Activated naive CD4-positive, alpha-beta T cell treated with anti-CD3 and anti-CD28 coated beads, Interleukin-2, amount 50 U/mL, for 24 hours (primary cell): ENCODE measurements around the gene VTA1.
"Not testable (repeated sequence)": the region's sequence is repeated elsewhere in the genome, so short reads cannot be mapped to it uniquely, and the experiment has no call there.

ENCODE experiments used
- H3K27ac Mint-ChIP-seq: one replicate; pipeline ENCODE4 v1.8.0; 2021; ENCODE audit warnings: mild to moderate bottlenecking, mixed read lengths
- H3K27me3 Mint-ChIP-seq: one replicate; pipeline ENCODE4 v1.8.0; 2021; ENCODE audit warnings: mixed read lengths
- H3K36me3 Mint-ChIP-seq: one replicate; pipeline ENCODE4 v1.8.0; 2021; ENCODE audit warnings: mixed read lengths
- H3K4me1 Mint-ChIP-seq: one replicate; pipeline ENCODE4 v1.8.0; 2021; ENCODE audit warnings: mixed read lengths
- H3K4me3 Mint-ChIP-seq: one replicate; pipeline ENCODE4 v1.8.0; 2021; ENCODE audit warnings: mild to moderate bottlenecking, mixed read lengths
- H3K9me3 Mint-ChIP-seq: one replicate; pipeline ENCODE4 v1.8.0; 2021; ENCODE audit warnings: mixed read lengths

Gene VTA1

DNA sequence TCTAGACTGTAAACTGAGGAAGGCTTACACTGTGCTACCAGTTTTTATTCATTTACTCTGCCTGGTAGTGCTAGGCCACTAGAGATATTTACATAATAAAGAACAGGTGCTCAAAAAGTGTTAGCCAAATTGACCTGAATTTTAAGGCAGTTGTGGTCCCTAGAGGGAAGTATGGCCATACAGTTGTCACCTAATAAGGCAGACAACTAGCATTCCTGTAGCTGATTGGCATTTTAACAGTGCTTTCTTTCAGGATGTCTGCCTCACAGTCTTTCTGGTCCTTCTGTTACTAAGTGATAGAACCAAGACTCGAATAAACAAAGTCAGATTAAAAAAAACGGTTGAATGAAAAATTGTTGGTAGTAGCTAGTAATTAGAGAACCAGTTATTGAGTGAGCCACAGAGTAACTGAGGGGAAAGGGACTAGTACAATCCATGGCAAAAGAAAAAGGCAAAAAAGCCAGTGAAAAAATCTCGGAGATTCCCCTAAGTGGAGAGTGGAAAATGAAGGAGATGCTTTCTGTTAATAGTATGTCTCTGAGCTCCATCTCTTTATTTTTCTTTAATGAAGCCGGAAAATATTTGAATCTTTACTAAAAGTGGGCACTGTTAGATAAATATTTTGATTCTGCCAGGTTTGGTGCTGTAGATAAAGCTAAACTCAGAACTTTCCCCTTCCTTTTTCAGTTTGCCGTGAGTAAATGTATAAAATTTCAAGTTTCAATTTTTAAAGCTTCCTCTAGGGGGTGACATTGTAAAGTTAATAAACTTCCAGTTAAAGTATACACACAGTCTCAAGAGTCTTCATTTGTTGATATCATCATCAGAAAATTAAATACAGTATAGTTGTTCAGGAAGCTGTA is 9.1 kb downstream of the VTA1 start:
- peak overlapping the region; percentile 83 for H3K27ac Mint-ChIP-seq
- peak overlapping the region; percentile 26 for H3K4me3 Mint-ChIP-seq
- no peaks in the 10 kb centered on the region for H3K27me3 Mint-ChIP-seq
- H3K9me3 Mint-ChIP-seq, result no peaks in the 10 kb centered on the region
- peaks cover 8% of the 10 kb centered on the region for H3K36me3 Mint-ChIP-seq
- peaks cover 76% of the 10 kb centered on the region for H3K4me1 Mint-ChIP-seq

DNA sequence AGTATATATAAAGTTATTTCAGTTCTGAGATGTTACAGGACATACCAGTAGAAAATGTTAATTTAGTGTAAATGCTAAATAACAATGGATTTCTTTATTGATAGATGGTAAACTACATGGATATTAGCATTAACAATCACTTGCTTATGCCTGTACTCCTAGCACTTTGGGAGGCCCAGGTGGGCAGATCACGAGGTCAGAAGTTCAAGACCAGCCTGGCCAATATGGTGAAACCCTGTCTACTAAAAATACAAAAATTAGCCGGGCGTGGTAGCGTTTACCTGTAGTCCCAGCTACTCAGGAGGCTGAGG is 9.7 kb downstream of the VTA1 start:
- H3K4me3 Mint-ChIP-seq, H3K9me3 Mint-ChIP-seq, H3K27me3 Mint-ChIP-seq, H3K27ac Mint-ChIP-seq, H3K36me3 Mint-ChIP-seq: not testable (repeated sequence)
- H3K4me1 Mint-ChIP-seq, result peaks cover 73% of the 10 kb centered on the region

DNA sequence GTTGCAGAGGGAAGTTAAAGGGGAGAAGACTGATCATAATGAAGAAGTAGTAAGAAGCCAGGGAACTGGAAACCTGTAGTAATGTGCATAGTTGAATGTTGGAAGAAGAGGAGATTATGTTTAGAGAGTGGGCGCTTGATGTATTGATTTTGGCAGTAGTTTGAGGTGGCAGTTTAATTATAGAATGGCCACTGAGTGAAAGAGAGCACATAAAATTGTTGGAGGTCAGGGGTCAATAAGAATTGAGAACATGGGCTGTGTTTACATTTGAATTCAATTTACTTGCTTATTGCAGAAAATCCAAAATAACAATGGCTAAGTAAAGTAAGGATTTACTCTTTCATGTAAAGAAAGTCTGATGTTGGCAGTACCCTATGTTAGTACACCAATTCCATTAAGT is 15.7 kb downstream of the VTA1 start:
- Mint-ChIP-seq H3K4me3 (no peak overlapping the region), H3K36me3 (peaks cover 8% of the 10 kb centered on the region), H3K27me3 (no peaks in the 10 kb centered on the region), H3K4me1 (peaks cover 51% of the 10 kb centered on the region), H3K9me3 (no peaks in the 10 kb centered on the region), H3K27ac (no peak overlapping the region)

DNA sequence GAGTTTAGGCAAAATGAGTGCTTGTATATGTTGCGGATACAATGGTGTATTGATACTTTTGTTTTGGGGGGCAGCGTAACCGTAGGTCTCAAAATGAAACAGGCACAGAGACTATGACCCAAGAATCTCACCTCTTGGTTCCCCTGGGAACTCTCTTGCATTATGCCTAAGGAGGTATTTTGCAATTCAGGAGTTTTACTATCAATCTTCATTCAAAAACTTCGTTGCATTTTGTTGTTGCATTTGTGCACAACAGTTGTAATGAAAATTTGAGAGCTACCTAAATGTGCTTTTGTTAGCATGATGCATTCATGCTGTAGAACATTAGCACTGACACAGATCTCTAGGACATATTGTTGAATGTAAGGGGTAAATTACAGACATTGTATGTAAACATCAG is 18.2 kb downstream of the VTA1 start:
- Mint-ChIP-seq H3K4me3 (no peak overlapping the region), H3K27ac (no peak overlapping the region)

DNA sequence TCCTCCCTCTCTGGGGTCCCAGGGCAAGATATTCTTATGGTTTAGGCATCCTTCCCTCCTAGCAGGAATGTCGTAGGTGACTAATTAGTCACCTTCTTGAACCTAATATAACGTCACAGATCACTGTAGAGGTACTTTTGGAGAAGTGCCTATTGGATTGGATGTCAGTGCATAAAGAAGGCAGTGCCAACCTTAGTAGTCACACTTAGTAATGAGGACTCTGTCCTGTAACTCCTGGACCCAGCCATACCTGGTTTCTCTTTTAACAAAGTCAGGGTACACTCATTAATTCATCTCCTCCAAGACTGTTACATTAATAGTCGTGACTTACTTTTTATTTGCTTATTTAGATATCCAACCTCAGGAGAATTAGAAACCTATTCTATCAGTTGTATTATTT is 20.0 kb downstream of the VTA1 start:
- Mint-ChIP-seq H3K9me3 (no peaks in the 10 kb centered on the region), H3K27me3 (no peaks in the 10 kb centered on the region), H3K4me3 (no peak overlapping the region), H3K27ac (no peak overlapping the region), H3K36me3 (peaks cover 7% of the 10 kb centered on the region), H3K4me1 (peaks cover 29% of the 10 kb centered on the region)

More for the DNA sequence above, 18.2 kb downstream of the VTA1 start:
- Mint-ChIP-seq H3K9me3 (no peaks in the 10 kb centered on the region), H3K4me1 (peaks cover 42% of the 10 kb centered on the region), H3K36me3 (peaks cover 7% of the 10 kb centered on the region), H3K27me3 (no peaks in the 10 kb centered on the region)

DNA sequence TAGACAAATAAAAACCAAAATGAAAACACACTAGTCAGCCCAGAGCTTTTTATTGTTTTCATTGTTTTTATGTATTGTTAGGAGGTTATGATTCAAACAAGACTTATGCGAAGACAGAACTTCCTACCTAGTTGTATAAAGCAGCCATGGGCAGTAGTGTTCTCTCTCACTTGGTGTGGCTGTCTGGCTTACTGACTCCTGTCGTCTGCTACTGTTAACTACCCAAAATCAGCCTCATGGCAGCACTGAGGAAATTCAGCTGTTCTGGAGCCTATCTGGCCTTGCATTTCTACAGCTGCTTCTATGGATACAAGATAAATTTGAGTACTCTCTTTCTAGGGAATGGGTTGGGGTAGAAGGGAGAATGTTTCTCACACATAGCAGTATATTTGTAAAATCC is 20.4 kb downstream of the VTA1 start:
- peaks cover 25% of the 10 kb centered on the region for H3K4me1 Mint-ChIP-seq
- no peak overlapping the region for H3K4me3 Mint-ChIP-seq
- no peaks in the 10 kb centered on the region for H3K27me3 Mint-ChIP-seq
- H3K27ac Mint-ChIP-seq, result no peak overlapping the region
- no peaks in the 10 kb centered on the region for H3K9me3 Mint-ChIP-seq
- H3K36me3 Mint-ChIP-seq, result peaks cover 9% of the 10 kb centered on the region

DNA sequence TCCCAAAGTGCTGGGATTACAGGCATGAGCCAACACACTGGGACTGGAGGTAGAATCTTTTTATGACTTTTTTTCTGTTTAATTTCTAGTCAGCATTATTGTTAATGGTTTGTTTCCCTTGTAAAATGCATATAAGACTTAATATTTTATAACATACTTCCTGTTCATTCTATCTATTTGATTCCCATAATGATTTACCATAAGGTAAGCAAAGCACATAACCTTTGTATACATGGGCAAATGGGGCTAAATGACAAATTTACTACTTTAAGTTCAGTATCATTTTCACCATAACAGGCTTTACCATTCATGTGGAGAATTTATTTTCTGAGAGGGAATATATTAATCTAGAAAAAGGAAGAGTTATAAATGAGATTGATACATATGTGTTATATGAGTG is 24.3 kb downstream of the VTA1 start:
- H3K4me3 Mint-ChIP-seq, result no peak overlapping the region
- H3K9me3 Mint-ChIP-seq, result no peaks in the 10 kb centered on the region
- peaks cover 38% of the 10 kb centered on the region for H3K36me3 Mint-ChIP-seq
- no peak overlapping the region for H3K27ac Mint-ChIP-seq
- no peaks in the 10 kb centered on the region for H3K27me3 Mint-ChIP-seq
- peaks cover 11% of the 10 kb centered on the region for H3K4me1 Mint-ChIP-seq

DNA sequence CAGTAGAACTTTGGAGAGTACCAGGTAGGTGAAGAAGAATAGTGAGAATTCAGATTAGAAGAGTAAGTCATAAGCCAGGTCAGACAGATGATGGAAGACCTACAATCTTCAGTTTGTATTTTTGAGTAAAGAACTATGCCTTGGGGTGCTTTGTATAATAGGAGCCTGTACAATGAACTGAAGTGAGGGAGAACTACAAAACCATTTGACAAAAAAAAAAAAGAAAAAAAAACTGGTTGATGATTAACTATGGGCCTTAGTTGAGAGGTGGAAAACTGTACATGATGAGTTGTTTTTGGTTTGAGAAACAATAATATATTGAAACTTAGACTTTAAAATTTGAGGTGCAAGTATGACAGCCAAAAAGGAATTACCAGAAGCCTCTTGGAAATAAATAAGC is 25.7 kb downstream of the VTA1 start:
- Mint-ChIP-seq H3K27me3 (no peaks in the 10 kb centered on the region), H3K36me3 (peaks cover 45% of the 10 kb centered on the region), H3K4me1 (peaks cover 12% of the 10 kb centered on the region), H3K27ac (no peak overlapping the region), H3K9me3 (peaks cover 7% of the 10 kb centered on the region), H3K4me3 (no peak overlapping the region)

DNA sequence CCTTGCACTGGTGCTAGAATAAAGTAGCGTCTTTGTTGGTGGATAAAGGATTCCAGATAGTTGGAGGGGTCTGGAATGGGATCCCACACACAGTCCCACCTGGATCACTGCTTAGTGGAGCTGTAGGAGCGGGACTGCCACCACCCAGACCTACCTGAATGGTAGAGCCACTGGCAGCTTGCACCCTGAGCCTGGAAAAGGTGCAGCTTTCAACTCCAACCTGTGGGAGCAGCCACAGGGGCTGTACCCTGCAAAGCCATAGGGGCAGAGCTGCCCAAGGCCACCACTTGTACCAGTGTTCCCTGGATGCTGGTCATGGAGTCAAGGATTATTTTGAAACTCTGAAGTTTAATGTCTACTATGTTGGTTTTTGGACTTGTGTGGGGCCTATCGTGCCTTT is 26.9 kb downstream of the VTA1 start:
- Mint-ChIP-seq H3K9me3 (peaks cover 12% of the 10 kb centered on the region), H3K27ac (no peak overlapping the region), H3K36me3 (peaks cover 50% of the 10 kb centered on the region), H3K27me3 (no peaks in the 10 kb centered on the region), H3K4me3 (no peak overlapping the region), H3K4me1 (peaks cover 10% of the 10 kb centered on the region)

DNA sequence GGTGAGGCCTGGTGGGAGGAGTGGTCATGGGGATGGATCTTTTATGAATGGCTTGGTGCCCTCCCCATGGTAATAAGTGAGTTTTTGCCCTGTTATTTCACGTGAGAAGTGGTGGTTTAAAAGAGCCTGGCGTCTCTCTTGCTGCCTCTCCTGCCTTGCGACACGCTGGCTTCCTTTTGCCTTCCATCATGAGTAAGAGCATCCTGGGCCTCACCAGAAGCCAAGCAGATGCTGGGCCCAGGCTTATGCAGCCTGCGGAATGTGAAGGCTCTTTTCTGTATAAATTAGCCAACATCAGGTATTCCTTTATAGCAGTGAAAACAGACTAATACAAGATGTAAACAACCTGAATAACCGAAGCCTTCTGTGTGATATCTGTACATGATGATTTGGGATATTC is 27.6 kb downstream of the VTA1 start:
- peaks cover 52% of the 10 kb centered on the region for H3K36me3 Mint-ChIP-seq
- H3K4me1 Mint-ChIP-seq, result peaks cover 10% of the 10 kb centered on the region
- peaks cover 12% of the 10 kb centered on the region for H3K9me3 Mint-ChIP-seq
- H3K27me3 Mint-ChIP-seq, result no peaks in the 10 kb centered on the region
- no peak overlapping the region for H3K4me3 Mint-ChIP-seq
- no peak overlapping the region for H3K27ac Mint-ChIP-seq

DNA sequence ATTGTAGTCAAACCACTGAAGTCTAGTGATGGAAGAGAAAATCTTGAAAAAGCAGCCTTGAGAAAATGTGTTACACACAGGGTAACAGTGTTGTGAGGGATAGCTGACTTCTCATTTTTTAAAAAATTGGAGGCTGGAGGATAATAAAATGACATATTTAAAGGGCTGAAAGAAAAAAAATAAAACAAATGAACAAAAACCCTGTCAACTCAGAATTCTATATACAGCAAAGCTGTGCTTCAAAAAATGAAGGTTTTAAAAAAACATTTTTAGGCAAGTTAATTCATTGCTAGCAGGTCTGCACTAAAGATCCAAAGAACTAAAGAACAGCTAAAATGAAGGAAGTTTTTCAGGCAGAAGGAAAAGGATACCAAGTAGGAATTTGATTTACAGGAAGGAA is 31.1 kb downstream of the VTA1 start:
- Mint-ChIP-seq H3K36me3 (peaks cover 51% of the 10 kb centered on the region), H3K4me1 (peaks cover 23% of the 10 kb centered on the region), H3K27ac (no peak overlapping the region), H3K4me3 (no peak overlapping the region), H3K27me3 (no peaks in the 10 kb centered on the region), H3K9me3 (peaks cover 12% of the 10 kb centered on the region)

DNA sequence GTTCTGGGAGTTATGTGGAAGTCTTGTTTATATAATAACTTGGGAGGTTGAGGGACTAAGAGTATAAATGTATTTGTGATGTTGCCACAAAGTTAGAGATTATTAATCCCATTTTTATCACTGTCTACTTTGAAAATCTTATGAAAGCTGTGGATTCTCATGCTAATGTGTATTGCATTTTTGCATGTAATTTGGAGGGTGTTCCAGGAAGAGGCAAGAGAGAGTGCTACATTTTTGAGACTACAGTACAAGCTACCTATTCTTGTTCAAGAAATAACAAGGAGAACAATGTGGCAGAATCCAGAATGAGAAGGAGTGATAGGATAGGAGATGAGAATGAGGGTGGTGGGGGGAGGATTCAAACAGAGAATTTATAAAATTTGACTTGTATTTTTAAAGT is 34.9 kb downstream of the VTA1 start:
- peaks cover 12% of the 10 kb centered on the region for H3K9me3 Mint-ChIP-seq
- no peak overlapping the region for H3K4me3 Mint-ChIP-seq
- no peaks in the 10 kb centered on the region for H3K27me3 Mint-ChIP-seq
- peaks cover 28% of the 10 kb centered on the region for H3K36me3 Mint-ChIP-seq
- H3K27ac Mint-ChIP-seq, result no peak overlapping the region
- H3K4me1 Mint-ChIP-seq, result peaks cover 37% of the 10 kb centered on the region

DNA sequence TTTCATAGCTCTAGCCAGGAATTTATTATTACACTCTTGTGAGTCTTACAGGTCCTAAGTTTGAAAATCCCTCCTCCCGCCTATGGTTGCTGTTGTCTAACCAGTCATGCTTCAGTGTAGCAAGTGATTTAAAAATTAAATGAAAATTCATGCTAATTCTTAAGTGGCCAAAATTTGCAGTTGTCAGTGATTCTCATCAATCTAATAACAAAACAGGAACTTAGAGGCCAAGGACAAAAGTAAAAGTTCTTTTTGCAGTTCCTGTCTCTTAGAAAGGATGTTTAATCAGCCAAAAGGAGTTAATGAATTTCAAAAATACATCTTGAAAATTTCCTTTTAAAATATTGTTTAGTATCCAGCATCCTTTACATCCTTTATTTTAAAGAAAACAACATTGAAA is 36.3 kb downstream of the VTA1 start:
- H3K4me3 Mint-ChIP-seq, result no peak overlapping the region
- H3K27ac Mint-ChIP-seq, result no peak overlapping the region
- no peaks in the 10 kb centered on the region for H3K9me3 Mint-ChIP-seq
- H3K36me3 Mint-ChIP-seq, result peaks cover 16% of the 10 kb centered on the region
- no peaks in the 10 kb centered on the region for H3K27me3 Mint-ChIP-seq
- H3K4me1 Mint-ChIP-seq, result peaks cover 36% of the 10 kb centered on the region

DNA sequence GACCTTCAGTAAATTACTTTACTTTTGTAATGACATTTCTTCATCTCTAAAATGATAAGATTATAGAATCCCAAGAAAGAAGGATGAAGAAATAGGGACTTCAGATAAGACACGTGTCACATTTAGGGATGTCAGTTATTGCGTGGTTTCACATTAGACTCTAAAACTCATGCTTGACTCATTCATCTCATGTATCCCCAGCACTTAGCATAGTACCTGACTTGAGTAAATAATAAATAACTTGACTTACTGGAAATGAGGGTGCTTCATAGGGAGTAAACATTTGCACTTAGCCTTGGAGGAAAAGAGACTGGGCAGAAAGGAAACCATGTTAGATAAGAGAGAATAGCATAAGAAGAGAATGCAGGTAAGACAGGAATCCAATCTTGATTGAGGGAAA is 37.2 kb downstream of the VTA1 start:
- Mint-ChIP-seq H3K4me3 (no peak overlapping the region), H3K27me3 (no peaks in the 10 kb centered on the region), H3K9me3 (no peaks in the 10 kb centered on the region), H3K4me1 (peaks cover 36% of the 10 kb centered on the region), H3K36me3 (peaks cover 14% of the 10 kb centered on the region), H3K27ac (no peak overlapping the region)

DNA sequence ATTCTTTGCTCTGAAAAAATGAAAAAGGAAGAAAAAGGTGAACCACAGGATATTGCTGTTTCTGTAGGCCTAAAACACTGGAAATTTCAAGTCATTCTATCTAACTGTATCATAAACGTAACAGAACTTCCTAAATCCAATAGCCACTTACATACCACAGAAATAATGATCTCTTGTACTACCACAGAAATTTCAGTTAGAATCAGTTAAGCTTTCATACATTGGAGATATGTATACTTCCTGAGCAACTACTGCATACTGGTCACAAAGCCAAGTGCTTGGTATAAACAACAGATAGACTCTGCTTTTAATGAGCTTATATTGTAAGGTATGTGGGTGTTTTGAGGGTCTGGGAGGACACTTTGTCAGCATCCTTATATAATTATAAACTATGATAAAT is 38.6 kb downstream of the VTA1 start:
- H3K27ac Mint-ChIP-seq, result no peak overlapping the region
- no peak overlapping the region for H3K4me3 Mint-ChIP-seq
- peaks cover 16% of the 10 kb centered on the region for H3K36me3 Mint-ChIP-seq
- peaks cover 37% of the 10 kb centered on the region for H3K4me1 Mint-ChIP-seq
- no peaks in the 10 kb centered on the region for H3K9me3 Mint-ChIP-seq
- no peaks in the 10 kb centered on the region for H3K27me3 Mint-ChIP-seq

DNA sequence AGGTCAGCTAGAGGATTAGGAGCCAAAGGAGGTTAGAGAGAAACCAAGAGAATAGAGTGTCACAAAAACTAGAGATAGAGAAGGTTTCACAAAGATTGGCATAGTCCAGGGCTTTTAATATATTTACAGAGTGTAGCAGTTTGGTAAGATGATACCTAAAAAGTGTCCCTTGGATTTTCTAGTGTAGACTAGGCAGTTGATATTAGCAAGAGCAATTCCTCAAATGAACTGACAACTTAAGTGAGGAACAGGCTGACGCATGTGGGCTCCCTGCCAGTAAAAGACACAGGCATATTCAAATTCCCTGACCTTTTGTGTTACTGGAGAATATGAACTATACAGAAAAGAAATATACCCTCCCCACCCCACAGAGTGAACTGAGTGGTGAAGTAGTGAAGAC is 40.1 kb downstream of the VTA1 start:
- H3K27ac Mint-ChIP-seq, result no peak overlapping the region
- peaks cover 13% of the 10 kb centered on the region for H3K36me3 Mint-ChIP-seq
- H3K27me3 Mint-ChIP-seq, result no peaks in the 10 kb centered on the region
- H3K9me3 Mint-ChIP-seq, result no peaks in the 10 kb centered on the region
- H3K4me1 Mint-ChIP-seq, result peaks cover 30% of the 10 kb centered on the region
- no peak overlapping the region for H3K4me3 Mint-ChIP-seq

DNA sequence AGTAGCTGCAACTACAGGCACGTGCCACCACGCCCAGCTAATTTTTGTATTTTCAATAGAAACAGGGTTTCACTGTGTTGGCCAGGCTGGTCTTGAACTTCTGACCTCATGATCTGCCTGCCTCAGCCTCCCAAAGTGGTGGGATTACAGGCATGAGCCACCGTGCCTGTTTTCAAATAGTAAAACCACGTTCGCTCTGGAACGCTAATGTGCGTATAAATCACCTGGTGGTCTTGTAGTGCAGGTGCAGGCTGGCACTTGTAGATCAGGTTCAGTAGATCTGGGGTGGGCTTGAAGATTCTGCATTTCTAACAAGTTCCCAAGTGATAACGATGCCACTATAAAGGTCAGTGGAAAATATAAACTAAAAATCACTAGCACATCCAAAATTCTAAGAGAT is 41.3 kb downstream of the VTA1 start:
- H3K9me3 Mint-ChIP-seq, H3K27me3 Mint-ChIP-seq, H3K4me3 Mint-ChIP-seq, H3K27ac Mint-ChIP-seq: not testable (repeated sequence)
- Mint-ChIP-seq H3K4me1 (peaks cover 35% of the 10 kb centered on the region), H3K36me3 (peaks cover 11% of the 10 kb centered on the region)
